Pancreas (tissue), 10 donors: ENCODE results near the gene TLCD3A. TPM values are rescaled to one million over a fixed set of nuclear protein-coding genes. Genes with fewer than 3 reads are reported as not detected.
A peak's percentile ranks its signal among the peaks of the same experiment; 100 is the strongest.
"Not testable (repeated sequence)": the region's sequence is repeated elsewhere in the genome, so short reads cannot be mapped to it uniquely, and the experiment has no call there.

Experiments used
- ATAC-seq, 4 donors: fragments of 200-7000 bp; cut with Tn5 transposase; one replicate each; pipeline versions ENCODE4 v1.8.0 to v1.9.1; 2020; ENCODE audit warnings: mild to moderate bottlenecking in 4 of 4, moderate library complexity in 4 of 4
- DNase-seq, 6 donors: peaks; one replicate each; pipeline ENCODE4 v3.0.0-alpha.2; 2020
- FAIRE-seq: peaks from 2 replicates; lab custom pipeline; 2012; peaks lifted over from hg19 to GRCh38; lab: Jason Lieb, UNC
- H3K27ac ChIP-seq, 4 donors: fragments of 200-600 bp; sonication (generic); 1 replicate in 3 of 4; 2 replicates in 1 of 4; pipeline versions ENCODE4 v1.5.0 to v1.8.0; 2020
- H3K27me3 ChIP-seq, 4 donors: fragments of 200-600 bp; one replicate each; pipeline ENCODE4 v1.8.0; 2021
- H3K36me3 ChIP-seq, 3 donors: fragments of 200-600 bp; sonication (generic) in 1 of 3; one replicate each; pipeline versions ENCODE4 v1.5.0 to v1.8.0; 2020 to 2021
- H3K4me1 ChIP-seq, 3 donors: fragments of 200-600 bp; one replicate each; pipeline ENCODE4 v1.8.0; 2021
- H3K4me3 ChIP-seq, 4 donors: fragments of 200-600 bp; sonication (generic) in 2 of 4; one replicate each; pipeline versions ENCODE4 v1.5.0 to v1.8.0; 2020 to 2021
- H3K9me3 ChIP-seq, 4 donors: fragments of 200-600 bp; one replicate each; pipeline ENCODE4 v1.8.0; 2021
- CTCF ChIP-seq, 4 donors: fragments of 200-600 bp; sonication (generic) in 3 of 4; IDR thresholded peaks; one replicate each; pipeline versions ENCODE4 v1.5.0 to v1.8.0; 2021; ENCODE audit warnings: antibody characterized with exemption in 4 of 4
- WGBS, 2 donors: extraction: QIAGEN DNeasy Blood & Tissue Kit; methylation state at CpG; one replicate each; pipeline ENCODE4 v1.1.7; 2013; 5-methylcytosine and 5-hydroxymethylcytosine counted together
- intact Hi-C, 3 donors: fragments of 100-400 bp; cut with DNase I; formaldehyde crosslinking; loops; one replicate each; pipeline versions ENCODE4 v1.11.1 to v1.14.2; 2022
- polyA plus RNA-seq, 2 donors: library from polyadenylated mRNA; stranded (reverse); fragments of 200-250 nt; gene quantifications; one replicate each; pipeline ENCODE4 v1.2.3, GENCODE V29; 2013
- total RNA-seq, 6 donors: library from RNA; stranded (reverse); fragmentation: NEBNext Ultra II Directional in 4 of 6; extraction: Animal tissue kit (Norgen Biotek cat#: 25700) in 4 of 6; gene quantifications; one replicate each; pipeline versions ENCODE4 v1.2.1 to v1.2.4, GENCODE V29; 2021 to 2023
- donor health status: healthy with polysubstance abuse.
- donor health status: DM: no; HTN: no; CAD: no; lungs with moderate emphysema.
- donor health status: DM: no; HTN: no; CAD: no.
- donor health status: control.
- donor health status: control.
- donor health status: Bipolar disorder and iron deficiency.
- donor health status: DM: yes; HTN: yes; CAD: no.
- donor health status: DM: no; HTN: no; CAD: no.
- donor health status: DM: no; HTN: no; CAD: no.
- donor health status: DM: yes; HTN: yes; CAD: no.

Gene TLCD3A
- total and polyA plus RNA-seq, 8 donors, result 3.2 to 9.0 (median 5.9) TPM

- H3K27ac ChIP-seq, result peak overlapping the region; percentile 57 to 81 (median 74)
These were observed 19.0 kb downstream of the TLCD3A start for GRCh38 chr17:751269-752001.

GRCh38 chr17:752002-752619 lies 19.7 kb downstream of the TLCD3A start, which contains the start of gene GEMIN4:
Gene GEMIN4, minus strand, starts transcription at chr17:752264. Its CDS starts 122 bp downstream, at chr17:752142.
- ATAC-seq (peak; percentile 93 to 98 (median 94)), DNase-seq (peak; percentile 87 to 100 (median 96)), FAIRE-seq (no peak)
- peak within 1 kb of the TSS; percentile 57 to 81 (median 74) for H3K27ac ChIP-seq
- peaks cover 0 to 8% (median 5%) of the 10 kb centered on the region in 3 donors for H3K36me3 ChIP-seq
- H3K4me1 ChIP-seq, result peaks cover 0 to 7% (median 7%) of the 10 kb centered on the region in 3 donors
- H3K4me3 ChIP-seq, result peak within 1 kb of the TSS; percentile 73 to 96 (median 92)
- 0% methylated on average over 40 to 87 of the region's 87 CpGs for WGBS, 2 donors
- intact Hi-C loops, result no loop called here
- no peaks in the 10 kb centered on the region for H3K27me3 ChIP-seq
- peak; percentile 85 to 95 (median 90) for TF ChIP-seq CTCF (IDR thresholded peaks at IDR 0.05)
- no peaks in the 10 kb centered on the region for H3K9me3 ChIP-seq

More at GRCh38 chr17:751269-752001, 19.0 kb downstream of the TLCD3A start:
- Histone ChIP-seq H3K27me3 (no peaks in the 10 kb centered on the region), H3K4me3 (peak overlapping the region; percentile 73 to 96 (median 92)), H3K4me1 (peaks cover 0 to 7% (median 7%) of the 10 kb centered on the region in 3 donors), H3K9me3 (no peaks in the 10 kb centered on the region), H3K36me3 (peaks cover 0 to 14% (median 8%) of the 10 kb centered on the region in 3 donors)
- peak; percentile 5 to 40 (median 22) for ATAC-seq
- WGBS, 2 donors, result 2% methylated on average over 49 of the region's 49 CpGs
- TF ChIP-seq CTCF (IDR thresholded peaks at IDR 0.05), result no peak
- no peak for FAIRE-seq
- intact Hi-C loops, result no loop called here
- peak in 3 of 6 donors; percentile 11 to 29 (median 25) for DNase-seq

- H3K4me3 ChIP-seq, result peak overlapping the region; percentile 73 to 96 (median 92)
- no peaks in the 10 kb centered on the region for H3K27me3 ChIP-seq
- no peaks in the 10 kb centered on the region for H3K9me3 ChIP-seq
- TF ChIP-seq CTCF (IDR thresholded peaks at IDR 0.05), result no peak
- DNase-seq (peak; percentile 71 to 86 (median 74)), ATAC-seq (peak; percentile 73 to 83 (median 78)), FAIRE-seq (no peak)
- H3K36me3 ChIP-seq, result peaks cover 0 to 4% (median 1%) of the 10 kb centered on the region in 3 donors
- intact Hi-C loops, result no loop called here
- peak overlapping the region; percentile 57 to 81 (median 74) for H3K27ac ChIP-seq
- WGBS, 2 donors, result 19 to 22% methylated on average over 43 of the region's 43 CpGs
- peaks cover 0 to 7% (median 7%) of the 10 kb centered on the region in 3 donors for H3K4me1 ChIP-seq
These were observed 20.3 kb downstream of the TLCD3A start for GRCh38 chr17:752620-753219.

- intact Hi-C loops, result no loop called here
- Histone ChIP-seq H3K27me3 (no peaks in the 10 kb centered on the region), H3K27ac (no peak overlapping the region), H3K4me1 (peaks cover 0 to 7% (median 7%) of the 10 kb centered on the region in 3 donors), H3K9me3 (no peaks in the 10 kb centered on the region), H3K4me3 (no peak overlapping the region), H3K36me3 (peaks cover 0 to 4% (median 0%) of the 10 kb centered on the region in 3 donors)
- 76 to 79% methylated on average over 13 of the region's 13 CpGs for WGBS, 2 donors
- no peak for ATAC-seq
- FAIRE-seq, result no peak
- TF ChIP-seq CTCF (IDR thresholded peaks at IDR 0.05), result no peak
- peak in 1 of 6 donors; percentile 14 for DNase-seq
These were observed 21.0 kb downstream of the TLCD3A start for GRCh38 chr17:753418-753817.

GRCh38 chr17:755319-755961 lies 23.0 kb downstream of the TLCD3A start:
- H3K4me3 ChIP-seq, H3K27ac ChIP-seq, DNase-seq, H3K4me1 ChIP-seq, FAIRE-seq, ATAC-seq, intact Hi-C loops, H3K36me3 ChIP-seq, H3K9me3 ChIP-seq, H3K27me3 ChIP-seq: not testable (repeated sequence)
- 97 to 98% methylated on average over 9 of the region's 9 CpGs for WGBS, 2 donors

- H3K27ac ChIP-seq, H3K9me3 ChIP-seq, FAIRE-seq, H3K36me3 ChIP-seq, H3K4me3 ChIP-seq, ATAC-seq, H3K4me1 ChIP-seq, intact Hi-C loops, H3K27me3 ChIP-seq: not testable (repeated sequence)
- 65 to 71% methylated on average over 15 of the region's 15 CpGs for WGBS, 2 donors
- DNase-seq, result peak in 1 of 6 donors; percentile 16
These were observed 23.7 kb downstream of the TLCD3A start for GRCh38 chr17:756010-756567.
